ENCODE data around the gene LPIN1.

The LPIN1 gene

DNA sequence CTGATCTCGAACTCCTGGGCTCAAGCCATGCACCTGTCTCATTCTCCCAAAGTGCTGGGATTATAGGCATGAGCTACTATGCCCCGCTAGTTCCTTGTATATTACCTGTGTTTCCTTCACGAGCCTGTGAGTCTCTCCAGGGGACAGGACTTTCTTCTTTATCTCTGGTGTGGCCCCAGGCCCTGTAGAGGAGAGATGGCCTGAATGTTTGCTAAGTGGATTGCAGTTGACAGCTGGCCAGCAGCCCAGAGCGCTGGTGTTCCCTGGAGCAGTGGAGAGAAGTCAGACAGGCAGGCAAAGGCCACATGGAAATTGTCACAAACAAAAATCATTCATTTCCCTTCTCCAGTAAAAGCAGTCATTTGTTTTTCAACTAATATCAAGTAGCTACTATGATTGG lies 17.9 kb downstream of the LPIN1 start:
- no peak overlapping the region for H3K4me3 ChIP-seq (ENCODE audit: low read depth, low read length)
- TF ChIP-seq, protein P1, sequence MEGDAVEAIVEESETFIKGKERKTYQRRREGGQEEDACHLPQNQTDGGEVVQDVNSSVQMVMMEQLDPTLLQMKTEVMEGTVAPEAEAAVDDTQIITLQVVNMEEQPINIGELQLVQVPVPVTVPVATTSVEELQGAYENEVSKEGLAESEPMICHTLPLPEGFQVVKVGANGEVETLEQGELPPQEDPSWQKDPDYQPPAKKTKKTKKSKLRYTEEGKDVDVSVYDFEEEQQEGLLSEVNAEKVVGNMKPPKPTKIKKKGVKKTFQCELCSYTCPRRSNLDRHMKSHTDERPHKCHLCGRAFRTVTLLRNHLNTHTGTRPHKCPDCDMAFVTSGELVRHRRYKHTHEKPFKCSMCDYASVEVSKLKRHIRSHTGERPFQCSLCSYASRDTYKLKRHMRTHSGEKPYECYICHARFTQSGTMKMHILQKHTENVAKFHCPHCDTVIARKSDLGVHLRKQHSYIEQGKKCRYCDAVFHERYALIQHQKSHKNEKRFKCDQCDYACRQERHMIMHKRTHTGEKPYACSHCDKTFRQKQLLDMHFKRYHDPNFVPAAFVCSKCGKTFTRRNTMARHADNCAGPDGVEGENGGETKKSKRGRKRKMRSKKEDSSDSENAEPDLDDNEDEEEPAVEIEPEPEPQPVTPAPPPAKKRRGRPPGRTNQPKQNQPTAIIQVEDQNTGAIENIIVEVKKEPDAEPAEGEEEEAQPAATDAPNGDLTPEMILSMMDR (IDR thresholded peaks at IDR 0.05; ENCODE audit: borderline replicate concordance, insufficient read depth, low read depth, low read length), result no peak

GRCh38 chr2:11764920-11765319 lies 18.5 kb downstream of the LPIN1 start:
- TF ChIP-seq, protein P1 (IDR thresholded peaks at IDR 0.05; ENCODE audit: borderline replicate concordance, insufficient read depth, low read depth, low read length), result no peak

GRCh38 chr2:11765501-11765900 lies 19.1 kb downstream of the LPIN1 start:
- TF ChIP-seq, protein P1 (IDR thresholded peaks at IDR 0.05; ENCODE audit: borderline replicate concordance, insufficient read depth, low read depth, low read length), result no peak
- H3K4me3 ChIP-seq (ENCODE audit: low read depth, low read length), result no peak overlapping the region

More at GRCh38 chr2:11764920-11765319, 18.5 kb downstream of the LPIN1 start:
- H3K4me3 ChIP-seq (ENCODE audit: low read depth, low read length), result no peak overlapping the region

GRCh38 chr2:11766016-11766415 lies 19.6 kb downstream of the LPIN1 start:
- H3K4me3 ChIP-seq (ENCODE audit: low read depth, low read length), result no peak overlapping the region
- TF ChIP-seq, protein P1 (IDR thresholded peaks at IDR 0.05; ENCODE audit: borderline replicate concordance, insufficient read depth, low read depth, low read length), result no peak

- no peak overlapping the region for H3K4me3 ChIP-seq (ENCODE audit: low read depth, low read length)
- TF ChIP-seq, protein P1 (IDR thresholded peaks at IDR 0.05; ENCODE audit: borderline replicate concordance, insufficient read depth, low read depth, low read length), result no peak
These were observed 21.3 kb downstream of the LPIN1 start for GRCh38 chr2:11767779-11768178.

GRCh38 chr2:11768946-11769345 lies 22.5 kb downstream of the LPIN1 start:
- TF ChIP-seq, protein P1 (IDR thresholded peaks at IDR 0.05; ENCODE audit: borderline replicate concordance, insufficient read depth, low read depth, low read length), result no peak
- H3K4me3 ChIP-seq (ENCODE audit: low read depth, low read length), result no peak overlapping the region

GRCh38 chr2:11769516-11769915 lies 23.1 kb downstream of the LPIN1 start:
- H3K4me3 ChIP-seq (ENCODE audit: low read depth, low read length), result no peak overlapping the region
- TF ChIP-seq, protein P1 (IDR thresholded peaks at IDR 0.05; ENCODE audit: borderline replicate concordance, insufficient read depth, low read depth, low read length), result no peak

Measured in GM12875 (cell line).